Stimulated activated CD4-positive, alpha-beta T cell treated with anti-CD3 and anti-CD28 coated beads, Interleukin-15, amount 100 ng/mL, for 24 hours (primary cell): Measurements from ENCODE around the gene ONECUT3.
"Not testable (repeated sequence)": the region's sequence is repeated elsewhere in the genome, so short reads cannot be mapped to it uniquely, and the experiment has no call there.

Experiments used
- DNase-seq: peaks from one replicate; pipeline ENCODE4 v3.0.0-alpha.2; 2020

The ONECUT3 gene

GRCh38 chr19:1752757-1753728 is at the start of gene ONECUT3:
Gene ONECUT3, plus strand, starts transcription at chr19:1753506. Its CDS starts 157 bp downstream, at chr19:1753663.
- peak; percentile 32 for DNase-seq

DNA sequence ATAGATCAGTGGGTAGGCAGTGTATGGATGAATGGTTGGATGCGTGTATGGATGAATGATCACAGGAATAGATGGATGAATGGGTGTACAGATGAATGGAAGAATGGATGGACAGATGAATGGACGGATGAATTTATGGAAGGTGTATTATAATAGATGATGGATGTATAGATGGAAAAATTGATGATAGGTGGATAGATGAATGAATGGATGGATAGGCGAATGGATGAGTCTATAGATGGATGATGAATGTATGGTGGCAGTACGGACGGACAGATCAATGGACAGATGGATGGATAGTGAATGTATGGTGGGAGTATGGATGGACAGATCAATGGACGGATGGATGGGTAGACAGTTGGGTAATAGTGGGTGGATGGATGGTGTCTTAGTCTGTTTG is 49.0 kb upstream of the ONECUT3 start:
- no peak for DNase-seq

DNA sequence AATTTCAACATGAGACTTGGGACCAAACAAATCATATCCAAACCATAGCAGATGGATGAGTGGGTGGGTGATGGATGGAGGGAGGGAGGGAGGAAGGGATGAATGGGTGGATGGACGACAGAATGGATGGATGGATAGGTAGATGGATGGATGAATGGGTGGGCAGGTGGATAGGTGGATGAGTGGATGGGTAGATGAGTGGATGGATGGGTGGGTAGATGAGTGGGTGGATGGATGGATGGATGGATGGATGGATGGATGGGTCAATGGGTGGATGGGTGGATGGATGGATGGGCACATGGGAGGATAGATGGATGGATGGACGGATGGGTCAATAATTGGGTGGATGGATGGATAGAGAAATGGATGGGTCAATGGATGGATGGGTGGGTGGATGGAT is 47.9 kb upstream of the ONECUT3 start:
- no peak for DNase-seq

GRCh38 chr19:1706646-1707045 is 46.7 kb upstream of the ONECUT3 start:
- not testable (repeated sequence) for DNase-seq

- DNase-seq: no peak
Measured at GRCh38 chr19:1707240-1707639, 46.1 kb upstream of the ONECUT3 start.

DNA sequence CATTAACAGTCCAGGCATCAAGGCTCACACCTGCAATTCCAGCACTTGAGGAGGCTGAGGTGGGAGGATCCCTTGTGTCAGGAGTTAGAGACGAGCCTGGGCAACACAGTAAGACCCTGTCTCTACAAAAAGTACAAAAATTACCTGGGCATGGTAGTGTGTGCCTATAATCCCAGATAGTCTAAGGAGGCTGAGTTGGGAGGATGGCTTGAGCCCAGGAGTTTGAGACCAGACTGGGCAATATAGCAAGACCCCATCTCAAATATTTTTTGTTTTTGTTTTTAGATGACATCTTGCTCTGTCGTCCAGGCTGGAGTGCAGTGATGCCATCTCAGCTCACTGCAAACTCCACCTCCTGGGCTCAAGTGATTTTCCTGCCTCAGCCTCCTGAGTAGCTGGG is 40.1 kb upstream of the ONECUT3 start:
- DNase-seq: no peak

GRCh38 chr19:1715540-1715939 is 37.8 kb upstream of the ONECUT3 start:
- no peak for DNase-seq

DNA sequence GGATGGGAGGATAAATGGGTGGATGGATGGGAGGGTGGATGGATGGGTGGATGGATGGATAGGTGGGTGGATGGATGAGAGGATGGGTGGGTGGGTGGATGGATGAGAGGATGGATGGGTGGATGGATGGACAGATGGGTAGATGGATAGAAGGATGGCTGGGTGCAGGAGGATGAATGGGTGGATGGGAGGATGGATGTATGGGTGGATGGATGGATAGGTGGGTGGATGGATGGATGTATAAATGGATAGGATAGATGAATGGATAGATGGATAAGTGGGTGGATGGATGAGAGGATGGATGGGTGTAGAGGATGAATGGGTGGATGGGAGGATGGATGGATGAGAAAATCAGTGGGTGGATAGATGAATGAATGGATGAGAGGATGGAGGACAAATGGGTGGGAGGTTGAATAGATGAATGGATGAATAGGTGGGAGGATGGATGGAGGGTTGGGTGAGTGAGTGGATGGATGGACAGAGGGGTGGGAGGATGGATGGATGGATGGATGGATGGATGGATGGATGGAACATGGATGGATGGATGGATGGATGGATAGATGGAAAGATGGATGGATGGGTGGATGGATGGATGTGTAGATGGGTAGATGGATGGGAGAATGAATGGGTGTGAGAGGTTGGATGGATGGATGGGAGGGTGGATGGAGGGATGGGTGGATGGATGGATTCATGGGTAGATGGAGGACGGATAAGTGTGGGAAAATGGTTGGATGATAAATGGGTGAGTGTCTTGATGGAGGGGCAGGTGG is 35.9 kb upstream of the ONECUT3 start:
- DNase-seq: no peak

DNA sequence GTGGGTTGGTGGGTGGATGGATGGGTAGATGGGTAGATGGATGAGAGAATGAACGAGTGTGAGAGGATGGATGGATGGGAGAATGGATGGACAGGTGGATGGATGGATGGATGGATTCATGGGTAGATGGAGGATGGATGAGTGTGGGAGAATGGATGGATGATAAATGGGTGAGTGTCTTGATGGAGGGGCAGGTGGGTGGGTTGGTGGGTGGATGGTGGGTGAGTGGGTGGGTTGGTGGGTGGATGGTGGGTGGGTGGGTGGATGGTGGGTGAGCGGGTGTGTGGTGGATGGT is 35.4 kb upstream of the ONECUT3 start:
- DNase-seq: no peak

- DNase-seq: no peak
Measured at GRCh38 chr19:1718420-1719291, 34.6 kb upstream of the ONECUT3 start.

- no peak for DNase-seq
Measured at GRCh38 chr19:1719519-1719918, 33.8 kb upstream of the ONECUT3 start.

DNA sequence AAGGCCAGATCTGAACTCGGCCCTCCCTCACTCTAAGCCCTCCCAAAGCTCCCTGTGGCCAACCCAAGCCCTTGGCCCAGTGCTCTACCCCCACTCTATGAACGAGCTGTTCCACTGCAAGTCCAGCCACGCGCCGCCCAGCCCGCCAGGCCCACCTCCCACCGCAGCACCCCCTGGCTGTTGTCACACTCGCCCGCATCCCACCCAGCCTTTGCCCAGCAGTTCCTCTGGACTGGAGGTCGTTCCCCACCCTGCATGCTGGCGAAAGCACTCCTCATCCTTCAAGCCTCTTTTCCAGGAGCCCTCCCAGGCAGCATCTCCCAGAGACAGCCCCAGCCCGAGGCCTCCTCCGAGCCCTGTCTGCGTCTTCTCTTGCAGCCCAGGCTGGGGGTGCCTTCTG is 33.1 kb upstream of the ONECUT3 start:
- no peak for DNase-seq

DNA sequence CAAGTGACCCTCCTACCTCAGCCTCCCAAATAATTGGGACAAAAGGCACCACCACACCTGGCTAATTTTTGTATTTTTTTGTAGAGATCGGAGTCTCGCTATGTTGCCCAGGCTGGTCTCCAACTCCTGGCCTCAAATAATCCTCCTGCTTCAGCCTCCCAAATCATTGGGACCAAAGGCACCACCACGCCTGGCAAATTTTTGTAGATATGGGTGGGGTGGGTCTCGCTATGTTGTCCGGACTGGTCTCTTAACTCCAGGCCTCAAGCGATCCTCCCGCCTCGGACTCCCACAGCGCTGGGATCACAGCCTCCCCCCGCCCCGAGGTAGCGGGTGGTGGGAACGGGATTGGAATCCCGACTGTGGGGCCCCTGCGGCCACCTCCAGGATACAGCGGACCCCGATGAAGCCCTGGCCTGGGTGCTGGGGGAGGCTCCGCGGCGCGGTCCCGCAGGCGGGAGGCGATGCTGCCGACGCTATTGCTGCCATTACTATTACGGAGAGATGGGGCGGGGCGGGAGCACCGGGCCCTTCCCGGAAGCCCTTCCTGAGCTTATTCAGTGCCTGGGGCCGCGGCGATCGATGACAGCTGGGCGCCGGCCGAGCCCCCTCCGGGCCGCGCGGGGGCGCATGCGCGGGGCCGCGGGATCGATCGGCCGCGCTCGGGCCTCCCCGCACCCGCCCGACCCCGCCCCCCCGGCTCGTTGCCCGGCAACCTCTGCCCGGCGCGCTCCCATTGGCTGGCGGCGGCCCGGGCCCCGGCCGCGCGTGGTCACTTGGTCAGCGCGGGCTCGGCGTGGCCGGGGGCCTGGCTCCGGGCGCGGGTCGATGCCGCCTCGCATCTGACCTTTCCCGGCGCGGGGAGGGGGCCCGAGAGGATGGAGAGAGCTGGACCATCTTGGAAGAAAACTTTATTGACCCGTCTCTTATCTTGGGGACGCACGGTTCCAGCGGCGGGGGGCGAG is 27.9 kb upstream of the ONECUT3 start:
- peak; percentile 71 for DNase-seq

- DNase-seq: no peak
Measured at GRCh38 chr19:1728816-1729567, 24.3 kb upstream of the ONECUT3 start.

- no peak for DNase-seq
Measured at GRCh38 chr19:1729568-1729925, 23.8 kb upstream of the ONECUT3 start.

GRCh38 chr19:1730157-1730556 is 23.1 kb upstream of the ONECUT3 start:
- DNase-seq: no peak

GRCh38 chr19:1734321-1734966 is 18.9 kb upstream of the ONECUT3 start:
- DNase-seq: no peak

DNA sequence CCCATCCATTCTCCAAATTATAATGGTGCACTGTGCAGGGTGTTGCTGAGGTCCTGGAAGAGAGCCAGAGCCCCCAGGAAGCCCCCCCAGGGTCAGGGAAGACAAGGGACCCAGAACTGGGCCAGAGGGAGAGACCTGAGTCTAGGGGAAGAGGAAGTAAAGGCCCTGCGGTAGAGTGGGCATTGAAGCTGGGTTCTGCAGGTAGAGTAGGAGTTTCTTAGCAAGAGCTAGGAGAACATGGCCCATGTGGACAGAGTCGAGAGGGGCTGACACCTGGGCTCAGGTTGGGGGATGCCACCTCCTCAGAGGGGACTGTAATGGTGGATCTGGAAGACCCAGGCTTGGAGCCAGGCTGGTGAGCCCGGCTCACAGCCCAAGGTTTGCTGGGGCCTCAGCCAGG is 17.0 kb upstream of the ONECUT3 start:
- no peak for DNase-seq

DNA sequence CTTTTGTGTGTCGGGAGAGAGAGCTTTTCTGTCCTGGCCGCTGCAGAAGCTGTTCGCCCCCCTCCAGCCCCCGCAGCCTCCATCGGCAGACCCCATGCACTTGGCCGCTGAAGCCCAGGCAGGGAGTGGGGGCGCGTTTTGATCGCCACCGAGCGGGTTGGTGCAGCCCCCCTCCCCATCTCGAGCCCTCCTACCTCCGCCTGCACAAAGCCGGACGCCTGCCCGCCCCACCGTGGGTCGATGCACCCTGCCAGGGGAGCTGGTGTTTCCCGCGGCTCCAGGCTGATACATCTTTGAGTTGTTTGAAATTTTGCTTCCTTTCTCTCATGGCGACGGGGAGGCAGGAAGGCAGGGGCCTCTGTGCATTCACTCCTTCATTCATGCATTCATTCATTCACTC is 16.4 kb upstream of the ONECUT3 start:
- no peak for DNase-seq

DNA sequence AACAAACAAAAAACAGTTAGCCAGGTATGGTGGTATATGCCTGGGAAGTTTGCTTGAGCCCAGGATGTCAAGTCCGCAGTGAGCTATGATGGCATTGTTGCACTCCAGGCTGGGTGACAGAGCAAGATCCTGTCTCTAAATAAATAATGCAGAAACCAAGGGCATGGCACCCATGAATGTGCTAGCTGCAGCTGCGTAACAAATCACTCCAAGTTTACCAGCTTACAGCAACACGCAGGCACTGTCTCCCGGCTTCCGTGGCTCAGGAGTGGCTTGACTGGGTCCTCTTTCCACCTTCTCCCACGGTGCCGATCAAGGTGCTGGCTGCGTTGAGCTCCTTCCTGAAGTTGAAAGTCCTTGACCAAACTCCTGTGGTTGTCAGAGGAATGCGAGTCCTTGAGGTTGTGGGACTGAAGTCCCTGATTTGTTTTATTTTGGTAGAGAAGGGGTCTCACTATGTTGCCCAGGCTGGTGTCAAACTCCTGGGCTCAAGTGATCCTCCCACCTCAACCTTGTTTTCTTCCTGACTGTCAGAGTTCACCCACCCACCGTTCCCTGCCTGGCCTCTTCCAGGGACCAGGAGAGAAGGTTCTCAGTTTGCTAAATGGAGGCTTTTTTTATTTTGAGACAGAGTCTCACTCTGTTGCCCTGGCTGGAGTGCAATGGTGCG is 13.2 kb upstream of the ONECUT3 start:
- DNase-seq: no peak
